ENCODE measurements around the gene MYBPH.

MYBPH gene

GRCh38 chr1:203178821-203179666 lies 3.4 kb upstream of the MYBPH start:
- DNase-seq (ENCODE audit: low spot score) = no peak

- DNase-seq (ENCODE audit: low spot score) = no peak
These were observed 2.5 kb upstream of the MYBPH start for GRCh38 chr1:203178083-203178482.

GRCh38 chr1:203177470-203178039 lies 1.9 kb upstream of the MYBPH start:
- DNase-seq (ENCODE audit: low spot score) = no peak

DNA sequence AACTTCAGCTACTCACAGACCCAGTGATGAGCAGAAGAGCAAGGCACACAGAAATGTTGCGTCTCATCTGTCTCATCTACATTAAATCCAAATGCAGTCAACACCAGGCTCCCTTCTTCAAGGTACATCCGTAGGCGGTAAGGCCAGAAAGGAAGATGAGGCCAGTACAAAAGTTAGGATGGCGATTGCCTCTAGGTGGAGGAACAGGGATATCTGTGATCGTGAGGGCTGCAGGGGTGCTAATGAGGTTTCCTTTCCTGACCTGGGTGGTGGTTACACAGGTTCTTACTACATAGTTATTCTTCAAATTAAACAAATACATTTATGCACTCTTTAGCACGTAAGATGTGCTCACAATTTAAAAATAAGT lies 1.4 kb upstream of the MYBPH start:
- no peak for DNase-seq (ENCODE audit: low spot score)

GRCh38 chr1:203176273-203177035 lies 828 bp upstream of the MYBPH start:
- DNase-seq (ENCODE audit: low spot score) = no peak

DNA sequence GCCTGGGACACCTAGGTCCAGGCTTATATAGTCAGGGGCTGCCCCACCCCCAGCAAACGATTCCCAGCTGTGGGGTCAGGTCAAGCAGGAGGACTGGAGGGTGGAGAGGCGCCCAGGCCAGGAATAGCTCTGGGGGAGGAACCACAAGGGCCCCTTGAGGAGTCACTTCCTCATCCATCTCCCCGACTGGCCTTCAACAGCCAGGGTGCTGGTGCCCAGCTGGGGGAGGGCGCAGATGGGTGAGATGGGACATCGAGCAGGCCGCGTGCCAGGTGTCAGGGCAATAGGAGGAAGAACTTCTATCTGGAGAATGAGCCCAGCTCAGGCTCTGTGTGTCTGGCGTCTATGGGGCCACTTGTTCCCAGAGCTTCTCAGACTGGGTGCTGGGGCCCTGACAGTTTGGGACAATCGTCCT lies 208 bp upstream of the MYBPH start:
- no peak for DNase-seq (ENCODE audit: low spot score)

DNA sequence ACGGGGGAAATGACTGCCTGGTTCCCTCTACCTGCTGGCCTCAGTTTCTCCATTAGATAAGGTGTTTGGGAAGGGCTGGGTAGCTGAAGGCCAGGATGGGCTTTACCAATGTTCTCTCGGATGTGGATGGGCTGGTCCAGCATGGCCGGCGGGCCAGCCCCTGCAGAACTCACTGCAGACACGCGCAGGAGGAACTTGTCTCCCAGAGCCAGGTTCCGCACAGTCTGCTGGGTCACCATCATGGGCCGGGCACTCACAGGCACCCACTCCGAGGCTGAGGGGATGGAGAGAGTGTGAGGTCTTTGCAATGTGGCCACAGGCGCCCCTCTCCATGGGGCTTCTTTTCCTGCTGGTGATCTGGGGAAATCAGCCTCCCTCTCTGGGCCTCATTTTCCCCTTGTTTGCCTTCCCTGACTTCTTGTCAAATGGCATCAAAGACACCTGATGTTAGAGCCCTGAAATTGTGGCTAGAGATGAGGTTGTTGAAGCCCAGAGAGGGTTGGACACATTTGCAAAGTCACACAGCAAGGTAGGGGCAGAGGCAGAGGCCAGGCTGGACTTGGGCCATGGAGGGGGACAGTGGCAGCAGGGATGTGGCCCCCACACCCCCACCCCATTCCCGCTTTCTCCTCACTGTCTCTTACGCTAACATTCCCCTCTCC lies 1.2 kb downstream of the MYBPH start:
- DNase-seq (ENCODE audit: low spot score) = no peak

DNA sequence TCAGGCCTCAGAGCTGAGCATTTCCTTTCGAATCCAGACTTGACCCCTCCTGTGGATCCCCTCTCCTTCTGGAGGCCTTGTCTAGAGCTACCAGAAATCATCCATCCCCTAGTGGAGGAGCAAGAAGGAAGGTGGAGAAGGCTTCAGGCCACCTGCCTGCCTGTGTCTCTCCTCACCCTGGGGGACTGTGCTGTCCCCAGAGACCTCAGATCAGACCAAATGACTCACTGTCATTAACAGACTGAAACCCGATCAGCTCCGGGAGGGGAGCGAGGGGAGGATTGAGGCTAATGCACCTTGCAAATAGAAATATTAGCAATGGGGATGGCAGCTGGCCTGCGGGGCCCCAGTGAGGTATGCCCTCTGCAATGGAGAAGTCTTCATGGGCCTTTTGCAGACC lies 2.1 kb downstream of the MYBPH start:
- peak; percentile 17 for DNase-seq (ENCODE audit: low spot score)

DNA sequence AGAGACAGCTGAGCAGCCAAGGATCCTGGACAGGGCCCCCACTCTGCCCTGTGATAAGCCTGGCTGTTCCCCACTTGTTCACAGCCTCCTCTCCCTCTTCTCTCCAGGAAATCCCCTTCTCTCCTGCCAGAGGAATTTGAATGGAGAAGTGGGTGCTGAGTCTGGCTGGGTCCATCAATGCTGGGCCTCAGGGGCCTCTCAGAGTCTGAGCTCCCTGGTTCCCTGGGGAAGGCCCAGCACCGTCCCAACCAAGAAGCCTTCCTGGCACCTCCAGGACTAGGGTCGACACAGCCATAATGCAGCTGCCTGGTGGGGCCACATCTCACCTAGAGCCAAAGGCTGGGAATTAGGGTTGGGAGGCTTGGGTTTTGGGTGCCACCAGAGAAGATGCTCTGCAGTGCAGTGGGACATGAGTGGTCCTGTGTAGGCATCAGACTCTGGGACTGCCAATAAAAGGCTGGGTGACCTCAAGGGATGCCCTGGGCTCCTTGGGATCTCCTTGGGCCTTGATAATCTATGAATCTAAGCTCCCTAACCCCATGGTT lies 2.5 kb downstream of the MYBPH start:
- no peak for DNase-seq (ENCODE audit: low spot score)

DNA sequence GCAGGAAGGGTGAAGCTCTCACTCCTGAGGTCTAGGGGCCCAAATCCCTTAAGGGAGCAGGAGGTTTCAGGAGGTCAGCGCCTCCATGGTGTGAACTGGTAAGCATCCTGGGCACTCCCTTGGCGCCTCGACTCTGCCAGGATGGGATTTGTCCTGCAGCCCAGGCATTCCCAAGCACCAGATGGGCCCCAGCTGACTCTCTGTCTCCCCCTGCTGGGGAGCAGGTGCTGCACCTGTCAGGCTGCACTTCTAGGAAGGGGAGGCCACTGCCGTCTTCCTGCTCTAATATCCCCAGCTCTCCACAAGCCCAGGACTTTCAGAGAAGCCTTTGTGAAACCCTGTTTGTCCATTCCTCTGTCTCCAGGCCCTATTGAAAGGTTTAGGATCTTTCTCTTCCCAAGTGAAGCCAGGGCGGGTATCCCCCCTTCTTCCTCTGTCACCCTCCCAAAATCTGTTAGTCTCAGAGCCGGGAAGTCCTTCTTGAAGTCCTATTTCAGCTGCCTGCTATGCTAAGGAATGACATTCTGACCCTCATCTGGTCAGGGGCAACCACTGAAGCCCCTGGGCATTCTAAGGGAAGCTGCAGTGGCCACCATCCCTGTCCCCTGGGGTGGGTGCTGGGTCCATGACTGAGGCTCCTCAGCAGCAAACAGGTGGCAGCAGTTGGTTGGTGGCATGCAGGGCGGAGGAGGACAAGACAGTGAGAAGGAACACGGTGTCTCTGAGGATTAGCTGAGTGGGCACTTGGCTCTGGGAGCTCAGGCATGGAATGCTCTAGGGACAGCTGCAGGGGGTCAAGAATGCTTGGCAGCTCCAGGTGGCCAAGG lies 3.2 kb downstream of the MYBPH start:
- peak; percentile 65 for DNase-seq (ENCODE audit: low spot score)

- no peak for DNase-seq (ENCODE audit: low spot score)
These were observed 4.1 kb downstream of the MYBPH start for GRCh38 chr1:203171341-203172183.

DNA sequence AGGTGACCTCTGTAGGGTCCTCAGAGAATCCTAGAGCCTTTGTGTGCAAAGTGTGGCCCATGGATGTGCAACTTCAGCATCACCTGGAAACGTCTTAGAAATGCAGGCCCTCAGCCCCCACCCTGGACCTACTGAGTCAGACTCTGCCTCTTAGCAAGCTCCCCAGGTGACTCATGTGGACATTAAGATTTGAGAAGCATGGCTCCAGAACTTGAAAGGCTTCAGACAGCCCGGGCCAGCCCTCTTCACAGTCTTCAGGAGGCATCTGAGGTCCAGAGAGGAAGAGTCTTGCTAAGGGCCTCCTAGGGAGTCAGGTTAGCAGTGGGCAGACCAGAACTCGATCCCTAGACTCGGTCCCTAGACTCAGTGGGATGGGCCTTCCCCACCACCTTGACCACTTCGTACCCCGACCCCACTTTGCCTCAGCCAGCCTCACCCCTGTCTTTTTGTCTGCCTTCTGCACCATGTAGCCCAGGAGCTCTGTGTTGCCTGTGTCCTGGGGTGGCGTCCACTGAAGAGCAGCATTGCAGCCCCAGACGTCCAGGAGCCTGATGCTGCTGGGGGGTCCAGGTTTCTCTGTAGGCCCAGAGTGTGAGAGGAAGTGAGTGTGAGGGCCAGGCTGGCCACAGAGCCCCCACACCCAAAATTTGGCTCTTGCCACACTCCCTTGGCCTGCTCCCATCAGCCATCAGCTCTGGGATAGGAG lies 4.8 kb downstream of the MYBPH start:
- DNase-seq (ENCODE audit: low spot score) = no peak

DNA sequence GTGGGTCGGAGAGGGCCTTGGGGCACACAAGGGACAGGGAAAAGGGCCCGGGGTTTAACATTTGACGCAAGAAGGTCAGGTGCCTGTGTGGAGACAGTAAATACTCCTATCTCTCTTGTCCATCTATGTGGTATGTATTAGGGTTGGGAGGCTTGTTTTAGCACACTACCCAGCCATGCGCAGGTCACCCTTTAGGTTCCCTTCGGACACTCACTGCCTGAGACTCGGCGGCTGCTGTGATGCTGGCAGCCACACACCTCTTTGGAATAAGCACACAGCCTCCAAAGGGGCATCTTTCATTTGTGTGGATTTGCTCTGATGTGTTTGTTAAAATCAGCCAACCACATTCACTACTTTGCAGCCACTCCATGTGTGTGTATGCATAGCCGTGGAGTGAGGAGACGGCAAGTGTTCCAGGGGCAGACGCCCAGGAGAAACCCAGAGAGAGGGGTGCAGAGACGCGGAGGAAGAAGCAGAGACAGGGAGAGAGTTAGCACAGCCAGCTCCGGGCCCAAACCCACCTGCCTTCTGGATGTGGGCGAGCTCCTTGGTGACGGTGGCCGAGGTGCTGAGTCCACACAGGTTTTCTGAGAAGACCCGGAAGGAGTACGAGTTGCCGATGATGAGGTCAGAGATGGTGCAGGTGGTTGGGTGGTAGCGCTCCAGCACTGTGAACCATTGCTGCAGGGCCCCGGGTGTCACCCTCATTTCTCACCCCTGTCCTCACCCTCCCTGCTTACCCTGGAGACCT lies 5.7 kb downstream of the MYBPH start:
- no peak for DNase-seq (ENCODE audit: low spot score)

DNA sequence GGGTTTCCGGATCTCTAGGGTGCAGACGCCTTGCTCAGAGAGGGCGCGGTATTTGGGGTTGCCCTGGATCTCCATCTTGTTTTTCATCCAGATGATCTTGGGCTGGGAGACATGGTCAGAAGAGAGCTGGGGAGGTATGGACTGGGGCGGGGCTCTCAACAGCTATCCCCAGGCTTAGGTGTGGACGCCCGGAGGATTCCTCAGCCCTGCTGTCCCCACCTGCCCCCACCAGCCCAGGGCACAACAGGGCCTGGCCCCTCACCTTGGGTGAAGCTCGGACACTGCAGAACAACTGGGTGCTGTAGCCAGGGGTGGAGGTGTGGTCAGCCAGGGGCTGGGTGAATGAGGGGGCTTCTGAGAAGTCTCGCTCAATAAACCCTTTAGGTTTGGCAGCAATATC lies 6.6 kb downstream of the MYBPH start:
- no peak for DNase-seq (ENCODE audit: low spot score)

DNA sequence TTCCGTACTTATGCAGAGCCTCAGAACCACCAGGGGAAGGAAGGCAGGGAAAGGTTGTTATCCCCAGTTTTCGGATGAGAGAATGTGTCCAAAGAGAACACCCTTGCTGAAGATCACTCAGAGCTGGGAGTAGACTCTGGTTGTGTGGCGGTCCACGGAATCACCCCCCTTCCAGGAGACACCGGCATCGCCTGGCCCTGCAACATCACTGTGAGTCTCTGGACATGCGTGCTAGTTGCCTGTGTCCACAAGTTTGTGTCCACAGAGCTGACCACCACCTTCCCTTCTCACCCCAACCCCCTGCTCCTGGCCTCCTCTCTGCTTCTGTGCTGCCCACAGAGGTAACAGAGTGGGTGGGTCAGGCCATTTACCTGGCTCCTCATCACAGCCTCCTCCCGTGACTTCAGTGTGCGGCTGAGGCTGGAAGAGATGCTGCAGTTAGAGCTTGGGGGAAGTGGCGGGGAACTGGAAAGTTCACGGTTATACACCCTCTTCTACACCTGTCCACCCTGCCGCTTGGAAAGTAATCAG lies 7.3 kb downstream of the MYBPH start:
- DNase-seq (ENCODE audit: low spot score) = no peak

- no peak for DNase-seq (ENCODE audit: low spot score)
These were observed 7.8 kb downstream of the MYBPH start for GRCh38 chr1:203167913-203168200.

DNA sequence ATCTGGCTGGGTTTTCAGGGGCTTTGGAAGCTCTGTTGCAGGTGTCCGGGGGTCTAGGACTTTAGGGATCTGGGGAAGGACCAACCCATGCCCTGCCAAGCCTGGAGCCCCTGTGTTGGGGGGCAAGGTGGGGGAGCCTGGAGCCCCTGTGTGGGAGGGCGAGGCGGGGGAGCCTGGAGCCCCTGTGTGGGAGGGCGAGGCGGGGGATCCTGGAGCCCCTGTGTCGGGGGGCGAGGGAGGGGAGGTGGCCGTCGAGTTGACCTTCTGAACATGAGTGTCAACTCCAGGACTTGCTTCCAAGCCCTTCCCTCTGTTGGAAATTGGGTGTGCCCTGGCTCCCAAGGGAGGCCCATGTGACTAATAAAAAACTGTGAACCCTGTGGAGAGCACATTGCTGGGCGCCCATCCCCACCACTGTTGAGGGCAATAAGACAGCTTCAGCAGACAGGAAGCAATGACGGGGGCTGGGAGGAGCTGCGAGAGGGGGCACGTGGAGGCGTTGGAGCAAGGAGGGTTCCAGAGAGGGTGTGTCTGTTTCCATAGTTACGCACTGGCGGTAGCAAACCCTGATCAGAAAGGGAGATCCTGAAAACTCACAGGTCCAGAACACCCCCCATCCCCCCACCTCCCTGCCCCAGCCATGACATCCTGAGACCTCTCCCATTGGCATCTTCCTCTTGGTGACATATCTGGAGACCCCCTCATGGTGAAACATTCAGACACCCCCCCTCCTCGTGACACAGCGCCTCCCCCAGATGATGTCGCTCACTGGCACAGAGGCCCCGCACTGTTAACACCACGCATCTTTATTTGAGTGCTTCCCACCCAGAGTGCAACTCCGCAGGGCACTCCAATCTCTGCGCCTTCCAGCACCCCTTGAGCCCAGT lies 8.4 kb downstream of the MYBPH start:
- no peak for DNase-seq (ENCODE audit: low spot score)

Data from germinal center (tissue), 1 donor.